ENCODE data around the gene DENND1B. TPM values are rescaled to one million over a fixed set of nuclear protein-coding genes. Genes with fewer than 3 reads are reported as not detected.

Gene DENND1B
- total RNA-seq, 1 experiment from 2014 or later: 1.9 TPM

- H3K4me3 ChIP-seq (ENCODE audit: low read depth, low read length, poor library complexity, severe bottlenecking): no peak overlapping the region
- H3K36me3 ChIP-seq (ENCODE audit: insufficient read depth, low read length, poor library complexity, severe bottlenecking): no peaks in the 10 kb centered on the region
- no peaks in the 10 kb centered on the region for H3K27me3 ChIP-seq (replicated peaks; ENCODE audit: insufficient read depth, low read depth, low read length, poor library complexity)
- CTCF ChIA-PET: no interaction called here
- intact Hi-C loops (cut with micrococcal nuclease; ENCODE audit: unreplicated experiment): no loop called here
- H3K27ac ChIP-seq (ENCODE audit: low read depth, low read length, poor library complexity, severe bottlenecking): no peak overlapping the region
- no peak for DNase-seq (ENCODE audit: low spot score)
- H3K4me1 ChIP-seq (ENCODE audit: insufficient read depth, low read length, poor library complexity, severe bottlenecking): no peaks in the 10 kb centered on the region
- POLR2A ChIA-PET (ENCODE audit: low non-redundant PET): no interaction called here
- H3K9me3 ChIP-seq (ENCODE audit: low read depth, low read length, poor library complexity, severe bottlenecking): no peaks in the 10 kb centered on the region
- no peak for TF ChIP-seq CTCF (conservative IDR thresholded peaks at IDR 0.05; ENCODE audit: low read depth, low read length)
- no peak for TF ChIP-seq EZH2 (IDR thresholded peaks at IDR 0.05; ENCODE audit: borderline replicate concordance, low read depth, low read length, poor library complexity, severe bottlenecking)
- BruUV-seq (replicated peaks): no TSS peak
Observed at GRCh38 chr1:197732187-197732586, 43.1 kb downstream of the DENND1B start.

- CTCF ChIA-PET: no interaction called here
- Histone ChIP-seq H3K36me3 (ENCODE audit: insufficient read depth, low read length, poor library complexity, severe bottlenecking) (no peaks in the 10 kb centered on the region), H3K4me3 (ENCODE audit: low read depth, low read length, poor library complexity, severe bottlenecking) (no peak overlapping the region), H3K9me3 (ENCODE audit: low read depth, low read length, poor library complexity, severe bottlenecking) (no peaks in the 10 kb centered on the region), H3K4me1 (ENCODE audit: insufficient read depth, low read length, poor library complexity, severe bottlenecking) (no peaks in the 10 kb centered on the region), H3K27me3 (replicated peaks; ENCODE audit: insufficient read depth, low read depth, low read length, poor library complexity) (no peaks in the 10 kb centered on the region), H3K27ac (ENCODE audit: low read depth, low read length, poor library complexity, severe bottlenecking) (no peak overlapping the region)
- TF ChIP-seq CTCF (conservative IDR thresholded peaks at IDR 0.05; ENCODE audit: low read depth, low read length): no peak
- no peak for TF ChIP-seq EZH2 (IDR thresholded peaks at IDR 0.05; ENCODE audit: borderline replicate concordance, low read depth, low read length, poor library complexity, severe bottlenecking)
- no TSS peak for BruUV-seq (replicated peaks)
- intact Hi-C loops (cut with micrococcal nuclease; ENCODE audit: unreplicated experiment): no loop called here
- POLR2A ChIA-PET (ENCODE audit: low non-redundant PET): no interaction called here
- no peak for DNase-seq (ENCODE audit: low spot score)
Observed at GRCh38 chr1:197731449-197731848, 43.8 kb downstream of the DENND1B start.

GRCh38 chr1:197725976-197726375 is 49.3 kb downstream of the DENND1B start:
- no peak overlapping the region for H3K4me3 ChIP-seq (ENCODE audit: low read depth, low read length, poor library complexity, severe bottlenecking)
- peaks cover 13% of the 10 kb centered on the region for H3K9me3 ChIP-seq (ENCODE audit: low read depth, low read length, poor library complexity, severe bottlenecking)
- no peak overlapping the region for H3K27ac ChIP-seq (ENCODE audit: low read depth, low read length, poor library complexity, severe bottlenecking)
- intact Hi-C loops (cut with micrococcal nuclease; ENCODE audit: unreplicated experiment): no loop called here
- no peaks in the 10 kb centered on the region for H3K36me3 ChIP-seq (ENCODE audit: insufficient read depth, low read length, poor library complexity, severe bottlenecking)
- TF ChIP-seq EZH2 (IDR thresholded peaks at IDR 0.05; ENCODE audit: borderline replicate concordance, low read depth, low read length, poor library complexity, severe bottlenecking): no peak
- no peak for TF ChIP-seq CTCF (conservative IDR thresholded peaks at IDR 0.05; ENCODE audit: low read depth, low read length)
- no peaks in the 10 kb centered on the region for H3K27me3 ChIP-seq (replicated peaks; ENCODE audit: insufficient read depth, low read depth, low read length, poor library complexity)
- no TSS peak for BruUV-seq (replicated peaks)
- H3K4me1 ChIP-seq (ENCODE audit: insufficient read depth, low read length, poor library complexity, severe bottlenecking): no peaks in the 10 kb centered on the region
- ChIA-PET POLR2A (ENCODE audit: low non-redundant PET) (no interaction called here), CTCF (no interaction called here)
- no peak for DNase-seq (ENCODE audit: low spot score)
